Activated CD8-positive, alpha-beta T cell treated with anti-CD3 and anti-CD28 coated beads, Interleukin-2, amount 10 ng/mL, durations not matched to agents 7 days and 5 days (primary cell): ENCODE measurements around the gene CD40LG. TPM values are rescaled to one million over a fixed set of nuclear protein-coding genes. Genes with fewer than 3 reads are reported as not detected.
A peak's percentile ranks its signal among the peaks of the same experiment; 100 is the strongest.

Experiments used
- ATAC-seq: fragments of 150-1000 bp; cut with Tn5 transposase; one replicate; pipeline ENCODE4 v1.10.0; 2021; ENCODE audit warnings: moderate library complexity
- CTCF ChIA-PET: fragments of 350-600 bp; sonication (Branson Sonifier 250); formaldehyde crosslinking; loops from one replicate; lab custom pipeline; 2021; ENCODE audit warnings: antibody characterized with exemption; lab: Charles Lee
- POLR2A ChIA-PET: fragments of 350-600 bp; sonication (Branson Sonifier 250); formaldehyde crosslinking; loops from one replicate; lab custom pipeline; 2021; ENCODE audit warnings: antibody characterized with exemption; lab: Charles Lee
- DNase-seq: peaks from one replicate; pipeline ENCODE4 v3.0.0-alpha.2; 2020
- H3K27ac Mint-ChIP-seq: one replicate; pipeline ENCODE4 v1.8.0; 2021; ENCODE audit warnings: mild to moderate bottlenecking, mixed read lengths
- H3K27me3 Mint-ChIP-seq: one replicate; pipeline ENCODE4 v1.8.0; 2021; ENCODE audit warnings: low read depth, mixed read lengths
- H3K36me3 Mint-ChIP-seq: one replicate; pipeline ENCODE4 v1.8.0; 2021; ENCODE audit warnings: low read depth, mixed read lengths
- H3K4me1 Mint-ChIP-seq: one replicate; pipeline ENCODE4 v1.8.0; 2021; ENCODE audit warnings: low read depth, mixed read lengths
- H3K4me3 Mint-ChIP-seq: one replicate; pipeline ENCODE4 v1.8.0; 2021; ENCODE audit warnings: mild to moderate bottlenecking, mixed read lengths
- H3K9me3 Mint-ChIP-seq: one replicate; pipeline ENCODE4 v1.8.0; 2022; ENCODE audit warnings: mixed read lengths; ENCODE audit not compliant: insufficient read depth
- total RNA-seq, 2 experiments: library from RNA; stranded (reverse); gene quantifications; one replicate each; pipeline ENCODE4 v1.2.3, GENCODE V29; 2021

The CD40LG gene
- 1 to 10 TPM; 4.7 to 5.1 TPM for total RNA-seq

DNA sequence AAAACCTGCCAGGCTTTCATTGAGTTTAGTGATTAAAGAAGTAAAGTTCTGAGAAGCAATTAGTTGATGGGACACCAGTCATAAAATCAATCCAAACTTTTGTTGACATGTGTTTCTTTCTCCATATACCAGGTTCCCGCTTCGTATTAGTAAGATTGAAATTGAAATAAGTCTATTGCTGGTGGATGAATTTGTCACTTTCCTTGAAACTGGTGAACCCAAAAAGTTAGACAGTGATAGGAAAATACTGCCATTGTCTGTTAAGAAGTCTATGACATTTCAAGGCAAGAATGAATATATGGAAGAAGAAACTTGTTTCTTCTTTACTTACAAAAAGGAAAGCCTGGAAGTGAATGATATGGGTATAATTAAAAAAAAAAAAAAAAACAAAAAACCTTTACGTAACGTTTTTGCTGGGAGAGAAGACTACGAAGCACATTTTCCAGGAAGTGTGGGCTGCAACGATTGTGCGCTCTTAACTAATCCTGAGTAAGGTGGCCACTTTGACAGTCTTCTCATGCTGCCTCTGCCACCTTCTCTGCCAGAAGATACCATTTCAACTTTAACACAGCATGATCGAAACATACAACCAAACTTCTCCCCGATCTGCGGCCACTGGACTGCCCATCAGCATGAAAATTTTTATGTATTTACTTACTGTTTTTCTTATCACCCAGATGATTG, at the start of gene CD40LG:
CD40LG (plus strand) TSS at position 482 of the 684 bp plus-strand sequence; CDS start at position 573, 91 bp downstream.
- Mint-ChIP-seq H3K4me1 (peaks cover 47% of the 10 kb centered on the region), H3K27ac (peak within 1 kb of the TSS; percentile 46)

GRCh38 chrX:136598631-136599030, 49.3 kb upstream of the CD40LG start:
- Mint-ChIP-seq H3K27ac (no peak overlapping the region), H3K4me1 (peaks cover 16% of the 10 kb centered on the region), H3K4me3 (no peak overlapping the region), H3K27me3 (no peaks in the 10 kb centered on the region), H3K36me3 (peaks cover 5% of the 10 kb centered on the region), H3K9me3 (peaks cover 7% of the 10 kb centered on the region)
- DNase-seq (no peak), ATAC-seq (no peak)
- ChIA-PET POLR2A (interaction anchor here (0.6 kb wide), 2 partner anchors 31 to 156 kb away, joined by 3 read pairs; no protein-coding TSS in a partner anchor), CTCF (no interaction called here)

More for the DNA sequence above, at the start of gene CD40LG:
- H3K4me3 Mint-ChIP-seq: peak within 1 kb of the TSS; percentile 46
- peaks cover 44% of the 10 kb centered on the region for H3K36me3 Mint-ChIP-seq
- H3K27me3 Mint-ChIP-seq: no peaks in the 10 kb centered on the region
- H3K9me3 Mint-ChIP-seq: peaks cover 6% of the 10 kb centered on the region
- CTCF ChIA-PET: no interaction called here
- POLR2A ChIA-PET: no interaction called here
- ATAC-seq: no peak
- DNase-seq: no peak

- no peaks in the 10 kb centered on the region for H3K27me3 Mint-ChIP-seq
- H3K4me3 Mint-ChIP-seq: no peak overlapping the region
- peaks cover 16% of the 10 kb centered on the region for H3K4me1 Mint-ChIP-seq
- DNase-seq (no peak), ATAC-seq (no peak)
- peaks cover 2% of the 10 kb centered on the region for H3K36me3 Mint-ChIP-seq
- H3K27ac Mint-ChIP-seq: no peak overlapping the region
- ChIA-PET POLR2A (no interaction called here), CTCF (interaction anchor here (1.4 kb wide), 1 partner anchor 95 kb away, joined by 4 read pairs; no protein-coding TSS in a partner anchor)
- H3K9me3 Mint-ChIP-seq: no peaks in the 10 kb centered on the region
Observed at GRCh38 chrX:136600059-136600458, 47.9 kb upstream of the CD40LG start.

DNA sequence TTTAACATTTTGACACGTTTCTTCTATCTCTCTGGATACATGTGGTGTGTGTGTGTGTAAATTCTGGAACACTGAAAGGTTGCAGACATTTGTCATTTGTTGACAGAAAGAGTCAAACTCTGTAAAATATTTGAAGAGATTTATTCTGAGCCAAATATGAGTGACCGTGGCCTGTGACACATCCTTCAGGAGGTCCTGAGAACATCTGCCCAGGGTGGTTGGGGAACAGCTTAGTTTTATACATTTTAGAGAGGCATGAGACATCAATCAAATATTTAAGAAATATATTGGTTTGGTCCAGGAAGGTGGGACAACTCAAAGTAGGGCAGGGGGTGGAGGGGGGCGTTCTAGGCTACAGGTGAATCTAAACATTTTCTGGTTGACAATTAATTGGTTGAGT, 40.7 kb upstream of the CD40LG start:
- Mint-ChIP-seq H3K27me3 (no peaks in the 10 kb centered on the region), H3K9me3 (no peaks in the 10 kb centered on the region), H3K36me3 (peaks cover 12% of the 10 kb centered on the region), H3K4me3 (no peak overlapping the region), H3K27ac (no peak overlapping the region), H3K4me1 (peaks cover 36% of the 10 kb centered on the region)
- CTCF ChIA-PET: interaction anchor here (1.5 to 2.7 kb wide), 2 partner anchors 28 to 29 kb away, joined by 6 to 8 read pairs; no protein-coding TSS in a partner anchor
- ATAC-seq (no peak), DNase-seq (no peak)
- POLR2A ChIA-PET: no interaction called here

DNA sequence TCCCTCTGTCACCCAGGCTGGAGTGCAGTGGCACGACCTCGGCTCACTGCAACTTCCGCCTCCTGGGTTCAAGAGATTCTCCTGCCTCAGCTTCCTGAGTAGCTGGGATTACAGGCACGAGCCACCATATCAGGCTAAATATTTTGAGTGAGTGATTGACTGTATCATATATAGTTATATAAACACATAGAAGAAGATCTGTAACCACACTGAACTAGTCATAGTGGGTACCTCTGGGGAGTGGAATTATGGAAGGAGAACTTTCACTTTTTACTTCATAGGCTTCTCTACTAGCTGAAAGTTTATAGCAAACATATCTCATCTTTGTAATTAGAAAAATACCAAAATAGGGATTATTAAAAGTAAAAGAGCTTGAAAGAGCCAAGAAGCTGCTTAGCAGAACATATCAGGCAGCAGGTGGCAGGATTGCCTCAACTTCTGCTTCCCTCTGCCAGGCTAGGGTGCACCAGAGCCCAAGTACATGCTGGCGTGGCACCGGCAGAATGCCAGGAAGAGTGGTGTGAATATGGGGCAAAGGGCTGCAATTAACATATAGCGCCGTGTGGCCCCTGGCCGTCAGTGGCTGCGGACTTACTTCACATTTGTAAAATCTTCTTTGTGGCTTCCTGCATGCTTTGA, 39.5 kb upstream of the CD40LG start:
- H3K27ac Mint-ChIP-seq: no peak overlapping the region
- H3K9me3 Mint-ChIP-seq: no peaks in the 10 kb centered on the region
- POLR2A ChIA-PET: interaction anchor here (0.6 kb wide), 1 partner anchor 86 kb away, joined by 3 read pairs; no protein-coding TSS in a partner anchor
- peaks cover 12% of the 10 kb centered on the region for H3K36me3 Mint-ChIP-seq
- peak; percentile 74 for ATAC-seq
- no peak overlapping the region for H3K4me3 Mint-ChIP-seq
- peaks cover 34% of the 10 kb centered on the region for H3K4me1 Mint-ChIP-seq
- no peaks in the 10 kb centered on the region for H3K27me3 Mint-ChIP-seq
- peak; percentile 62 for DNase-seq
- CTCF ChIA-PET: interaction anchor here (0.7 to 2.7 kb wide), 16 partner anchors 9 to 323 kb away, joined by 3 to 30 read pairs (median 5); no protein-coding TSS in a partner anchor

GRCh38 chrX:136616987-136617685, 30.8 kb upstream of the CD40LG start:
- POLR2A ChIA-PET: interaction anchor here (0.5 to 1.3 kb wide), 4 partner anchors 9 to 27 kb away, joined by 3 to 9 read pairs (median 4); no protein-coding TSS in a partner anchor

DNA sequence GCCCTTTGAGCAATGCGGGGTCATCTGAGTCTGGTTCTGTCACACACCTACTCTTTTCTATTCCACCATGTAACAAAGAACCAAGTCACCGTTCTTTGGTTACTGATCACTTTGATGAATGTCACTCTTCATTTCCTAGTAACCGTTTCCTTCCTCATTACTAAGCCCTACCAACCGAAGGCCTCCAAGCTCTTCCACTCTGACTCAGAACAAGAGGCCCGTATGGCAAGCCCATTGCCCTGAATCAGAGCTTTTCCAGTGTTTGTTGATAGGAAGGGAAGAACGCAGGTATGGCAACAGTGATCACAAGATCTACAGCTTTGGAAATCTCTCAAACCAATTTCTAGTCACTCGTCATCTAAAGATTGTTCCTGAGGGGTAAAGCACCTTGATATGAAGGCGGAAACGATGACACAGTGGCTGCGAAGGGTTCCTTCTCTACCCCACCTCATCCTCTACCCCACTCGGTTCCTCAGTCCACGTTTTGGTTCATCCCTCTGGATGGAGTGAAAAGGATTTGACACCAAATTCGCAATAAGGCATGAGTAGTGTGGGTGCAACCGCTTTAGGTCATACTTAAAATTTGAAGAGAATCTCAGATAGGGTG, 28.0 kb upstream of the CD40LG start:
- ATAC-seq (peak; percentile 57), DNase-seq (peak; percentile 35)
- peaks cover 30% of the 10 kb centered on the region for H3K36me3 Mint-ChIP-seq
- H3K4me1 Mint-ChIP-seq: peaks cover 84% of the 10 kb centered on the region
- H3K27ac Mint-ChIP-seq: peak overlapping the region; percentile 60
- H3K4me3 Mint-ChIP-seq: no peak overlapping the region
- H3K9me3 Mint-ChIP-seq: no peaks in the 10 kb centered on the region
- ChIA-PET CTCF (interaction anchor here (1.4 kb wide), 1 partner anchor 9 kb away, joined by 3 read pairs; no protein-coding TSS in a partner anchor), POLR2A (interaction anchor here (0.9 kb wide), 1 partner anchor 8 kb away, joined by 3 read pairs; no protein-coding TSS in a partner anchor)
- H3K27me3 Mint-ChIP-seq: no peaks in the 10 kb centered on the region

More at GRCh38 chrX:136616987-136617685, 30.8 kb upstream of the CD40LG start:
- peak overlapping the region; percentile 83 for H3K27ac Mint-ChIP-seq
- DNase-seq: peak; percentile 43
- ATAC-seq: peak; percentile 83
- H3K9me3 Mint-ChIP-seq: no peaks in the 10 kb centered on the region
- H3K36me3 Mint-ChIP-seq: peaks cover 21% of the 10 kb centered on the region
- peaks cover 55% of the 10 kb centered on the region for H3K4me1 Mint-ChIP-seq
- no peaks in the 10 kb centered on the region for H3K27me3 Mint-ChIP-seq
- H3K4me3 Mint-ChIP-seq: no peak overlapping the region
- CTCF ChIA-PET: interaction anchor here (1.0 to 2.5 kb wide), 6 partner anchors 9 to 80 kb away, joined by 4 to 10 read pairs (median 6); no protein-coding TSS in a partner anchor

DNA sequence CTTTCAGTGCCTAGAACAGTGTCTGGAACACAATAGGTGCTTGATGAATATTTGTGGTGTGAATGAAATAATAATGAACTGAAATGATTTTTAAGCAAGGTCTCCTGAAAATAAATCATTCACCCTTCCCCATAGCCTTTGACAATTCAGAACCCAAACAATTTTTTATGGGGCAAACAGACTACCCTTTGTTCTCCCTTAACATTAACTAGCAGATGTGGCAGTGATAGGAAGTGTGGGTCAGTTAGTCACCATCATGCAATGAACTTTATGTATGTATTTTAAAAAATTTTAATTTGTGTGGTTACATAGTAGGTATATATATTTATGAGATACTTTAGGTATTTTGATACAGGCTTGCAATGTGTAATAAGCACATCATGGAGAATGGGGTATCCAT, 27.2 kb upstream of the CD40LG start:
- no peaks in the 10 kb centered on the region for H3K27me3 Mint-ChIP-seq
- ATAC-seq (no peak), DNase-seq (no peak)
- no peaks in the 10 kb centered on the region for H3K9me3 Mint-ChIP-seq
- peaks cover 88% of the 10 kb centered on the region for H3K4me1 Mint-ChIP-seq
- no peak overlapping the region for H3K4me3 Mint-ChIP-seq
- no peak overlapping the region for H3K27ac Mint-ChIP-seq
- ChIA-PET CTCF (interaction anchor here (1.2 to 1.4 kb wide), 2 partner anchors 8 to 29 kb away, joined by 3 read pairs; no protein-coding TSS in a partner anchor), POLR2A (no interaction called here)
- peaks cover 26% of the 10 kb centered on the region for H3K36me3 Mint-ChIP-seq

DNA sequence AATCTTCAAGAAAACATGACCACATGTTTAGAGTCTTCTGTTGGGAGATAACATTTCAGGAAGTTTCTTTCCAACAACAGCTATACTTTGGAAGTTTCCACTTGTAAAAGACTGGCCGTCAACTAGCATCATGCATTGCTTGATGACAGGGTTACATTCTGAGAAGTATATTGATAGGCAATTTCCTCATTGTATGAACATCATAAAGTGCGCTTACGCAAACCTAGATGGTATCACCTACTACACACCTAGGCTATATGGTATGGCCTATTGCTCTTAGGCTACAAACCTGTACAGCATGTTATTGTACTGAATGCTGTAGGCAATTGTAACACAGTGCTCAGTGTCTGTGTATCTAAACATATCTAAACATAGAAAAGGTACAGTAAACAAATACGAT, 25.4 kb upstream of the CD40LG start:
- Mint-ChIP-seq H3K27me3 (no peaks in the 10 kb centered on the region), H3K4me1 (peaks cover 94% of the 10 kb centered on the region), H3K36me3 (peaks cover 20% of the 10 kb centered on the region), H3K4me3 (no peak overlapping the region), H3K9me3 (no peaks in the 10 kb centered on the region), H3K27ac (no peak overlapping the region)
- CTCF ChIA-PET: interaction anchor here (0.6 to 1.3 kb wide), 2 partner anchors 10 to 13 kb away, joined by 3 read pairs; no protein-coding TSS in a partner anchor
- POLR2A ChIA-PET: interaction anchor here (0.6 kb wide), 1 partner anchor 15 kb away, joined by 3 read pairs; no protein-coding TSS in a partner anchor
- DNase-seq: no peak
- ATAC-seq: no peak

DNA sequence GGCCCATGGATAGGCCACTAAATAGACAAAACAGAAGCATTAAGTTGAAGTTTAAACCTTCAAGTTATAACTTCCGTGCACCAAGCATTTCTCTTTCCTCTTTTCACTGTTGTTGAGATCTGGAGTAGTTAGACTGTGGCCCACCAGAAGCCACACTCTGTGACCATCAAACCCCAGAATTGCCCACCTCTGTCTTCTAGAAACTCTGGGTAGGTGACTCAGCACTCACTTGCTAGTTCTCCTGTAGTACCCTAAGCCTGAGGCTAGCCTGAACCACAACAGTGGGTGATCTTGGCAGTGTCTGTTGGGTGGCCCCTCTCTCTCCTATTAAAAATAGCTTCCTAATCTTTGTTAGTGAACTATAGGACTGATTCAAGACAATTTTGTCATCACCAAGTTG, 24.6 kb upstream of the CD40LG start:
- peak; percentile 55 for ATAC-seq
- ChIA-PET CTCF (interaction anchor here (0.6 to 1.0 kb wide), 2 partner anchors 9 to 72 kb away, joined by 3 read pairs; no protein-coding TSS in a partner anchor), POLR2A (interaction anchor here (0.7 kb wide), 1 partner anchor 11 kb away, joined by 3 read pairs; no protein-coding TSS in a partner anchor)
- Mint-ChIP-seq H3K27ac (peak overlapping the region; percentile 81), H3K36me3 (peaks cover 18% of the 10 kb centered on the region), H3K4me1 (peaks cover 94% of the 10 kb centered on the region), H3K9me3 (no peaks in the 10 kb centered on the region), H3K27me3 (no peaks in the 10 kb centered on the region), H3K4me3 (peak overlapping the region; percentile 7)
- peak; percentile 78 for DNase-seq
